Measurements from ENCODE around the gene LRRC17. TPM values are rescaled to one million over a fixed set of nuclear protein-coding genes. Genes with fewer than 3 reads are reported as not detected.

LRRC17 gene
- total RNA-seq, 1 donor from 2014 or later = 1.3 TPM

GRCh38 chr7:102888561-102889233 is 24.1 kb upstream of the LRRC17 start:
- Mint-ChIP-seq H3K4me3 (ENCODE audit: low read depth) (no peak overlapping the region), H3K36me3 (ENCODE audit: insufficient read depth) (no peaks in the 10 kb centered on the region), H3K27me3 (no peaks in the 10 kb centered on the region), H3K27ac (no peak overlapping the region), H3K9me3 (ENCODE audit: low read depth) (no peaks in the 10 kb centered on the region), H3K4me1 (ENCODE audit: low read depth) (peaks cover 5% of the 10 kb centered on the region)
- no peak for DNase-seq (ENCODE audit: low spot score, unreplicated experiment)
- no peak for TF ChIP-seq CTCF (IDR thresholded peaks at IDR 0.05; ENCODE audit: unreplicated experiment)

- H3K27ac Mint-ChIP-seq = no peak overlapping the region
- H3K4me1 Mint-ChIP-seq (ENCODE audit: low read depth) = peaks cover 5% of the 10 kb centered on the region
- H3K27me3 Mint-ChIP-seq = no peaks in the 10 kb centered on the region
Observed at GRCh38 chr7:102889851-102890250, 22.9 kb upstream of the LRRC17 start.

GRCh38 chr7:102890292-102890970 is 22.4 kb upstream of the LRRC17 start:
- Mint-ChIP-seq H3K36me3 (ENCODE audit: insufficient read depth) (no peaks in the 10 kb centered on the region), H3K27ac (no peak overlapping the region), H3K9me3 (ENCODE audit: low read depth) (no peaks in the 10 kb centered on the region), H3K4me1 (ENCODE audit: low read depth) (peaks cover 5% of the 10 kb centered on the region), H3K27me3 (no peaks in the 10 kb centered on the region), H3K4me3 (ENCODE audit: low read depth) (no peak overlapping the region)
- no peak for DNase-seq (ENCODE audit: low spot score, unreplicated experiment)
- TF ChIP-seq CTCF (IDR thresholded peaks at IDR 0.05; ENCODE audit: unreplicated experiment) = no peak

More at GRCh38 chr7:102889851-102890250, 22.9 kb upstream of the LRRC17 start:
- DNase-seq (ENCODE audit: low spot score, unreplicated experiment) = no peak
- no peak overlapping the region for H3K4me3 Mint-ChIP-seq (ENCODE audit: low read depth)
- no peaks in the 10 kb centered on the region for H3K9me3 Mint-ChIP-seq (ENCODE audit: low read depth)
- no peaks in the 10 kb centered on the region for H3K36me3 Mint-ChIP-seq (ENCODE audit: insufficient read depth)
- no peak for TF ChIP-seq CTCF (IDR thresholded peaks at IDR 0.05; ENCODE audit: unreplicated experiment)

- no peaks in the 10 kb centered on the region for H3K36me3 Mint-ChIP-seq (ENCODE audit: insufficient read depth)
- DNase-seq (ENCODE audit: low spot score, unreplicated experiment) = no peak
- peaks cover 5% of the 10 kb centered on the region for H3K4me1 Mint-ChIP-seq (ENCODE audit: low read depth)
- TF ChIP-seq CTCF (IDR thresholded peaks at IDR 0.05; ENCODE audit: unreplicated experiment) = no peak
- H3K9me3 Mint-ChIP-seq (ENCODE audit: low read depth) = no peaks in the 10 kb centered on the region
- H3K4me3 Mint-ChIP-seq (ENCODE audit: low read depth) = no peak overlapping the region
- no peak overlapping the region for H3K27ac Mint-ChIP-seq
- H3K27me3 Mint-ChIP-seq = no peaks in the 10 kb centered on the region
Observed at GRCh38 chr7:102890971-102891692, 21.7 kb upstream of the LRRC17 start.

GRCh38 chr7:102891693-102892261 is 21.0 kb upstream of the LRRC17 start:
- no peak overlapping the region for H3K27ac Mint-ChIP-seq
- H3K4me1 Mint-ChIP-seq (ENCODE audit: low read depth) = peaks cover 5% of the 10 kb centered on the region
- no peak for DNase-seq (ENCODE audit: low spot score, unreplicated experiment)
- H3K4me3 Mint-ChIP-seq (ENCODE audit: low read depth) = no peak overlapping the region
- H3K36me3 Mint-ChIP-seq (ENCODE audit: insufficient read depth) = no peaks in the 10 kb centered on the region
- no peaks in the 10 kb centered on the region for H3K27me3 Mint-ChIP-seq
- no peak for TF ChIP-seq CTCF (IDR thresholded peaks at IDR 0.05; ENCODE audit: unreplicated experiment)
- no peaks in the 10 kb centered on the region for H3K9me3 Mint-ChIP-seq (ENCODE audit: low read depth)
